PFSK-1 (cell line): ENCODE data around the gene DNAH7.

ENCODE experiments used
- POLR2AphosphoS5 ChIP-seq: IDR thresholded peaks from 2 replicates; pipeline ENCODE4 v1.6.1; 2012; ENCODE audit warnings: low read depth, mild to moderate bottlenecking, control low read depth, low read length, moderate library complexity
- SIN3A ChIP-seq: IDR thresholded peaks from 2 replicates; pipeline ENCODE4 v1.6.1; 2012; ENCODE audit warnings: mild to moderate bottlenecking, low read length, moderate library complexity, borderline replicate concordance; ENCODE audit not compliant: insufficient read depth

GRCh38 chr2:195700480-195700879, 368.2 kb downstream of the DNAH7 start:
- TF ChIP-seq SIN3A (no peak), POLR2AphosphoS5 (no peak)
